SKM-1 treated with dmso at 0.1 percent for 144 hours (cell line): ENCODE results near the gene VASH2.

Source experiments
- DNase-seq: peaks from one replicate; lab custom pipeline; 2025; ENCODE audit not compliant: unreplicated experiment; lab: John Stamatoyannopoulos, UW

Gene VASH2

DNA sequence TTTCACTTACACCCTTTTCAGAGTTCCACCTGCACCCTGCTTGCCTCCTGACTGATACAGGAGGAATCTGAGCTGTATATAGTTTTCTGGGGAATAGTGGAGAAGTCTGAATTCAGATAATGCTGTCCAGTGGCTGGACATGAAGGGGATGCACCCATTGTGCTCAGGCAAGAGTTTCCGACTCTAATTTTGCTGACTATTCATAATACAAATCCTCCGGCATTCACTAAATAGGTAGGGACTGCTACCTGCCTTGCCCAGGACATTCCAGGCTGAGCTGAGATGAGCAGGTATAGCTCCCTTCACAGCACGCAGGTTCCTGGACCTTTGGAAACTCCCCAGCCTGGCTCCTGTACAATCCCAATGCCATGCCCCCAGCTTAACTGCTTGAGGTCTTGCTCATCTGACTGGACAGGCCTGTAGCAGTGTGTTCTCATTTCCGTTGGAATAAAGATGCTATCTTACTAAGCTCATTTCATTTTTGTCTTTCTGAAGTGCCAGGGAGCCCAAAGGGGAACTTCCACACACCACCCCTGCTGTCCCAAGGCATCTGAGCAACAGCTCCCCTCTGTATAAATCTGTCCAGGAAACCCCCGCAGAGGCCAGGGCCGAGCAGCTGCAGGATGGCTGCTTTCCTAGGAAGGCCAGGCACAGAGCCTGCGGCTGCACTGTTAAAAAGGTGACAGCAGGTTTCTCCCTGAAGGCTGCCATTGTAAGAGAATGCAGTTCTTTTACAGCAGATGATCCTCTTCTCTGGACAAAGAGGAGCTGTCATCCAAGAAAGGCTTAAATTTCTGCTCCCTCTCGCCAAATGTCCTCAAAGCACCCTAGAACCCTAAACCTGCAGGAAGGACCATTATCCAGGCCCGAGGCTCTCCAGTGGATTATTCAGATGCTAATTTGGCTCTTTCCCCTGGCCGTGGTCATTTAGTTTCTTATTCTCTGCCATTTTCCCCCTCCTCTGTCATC is 21.7 kb upstream of the VASH2 start:
- DNase-seq: no peak

DNA sequence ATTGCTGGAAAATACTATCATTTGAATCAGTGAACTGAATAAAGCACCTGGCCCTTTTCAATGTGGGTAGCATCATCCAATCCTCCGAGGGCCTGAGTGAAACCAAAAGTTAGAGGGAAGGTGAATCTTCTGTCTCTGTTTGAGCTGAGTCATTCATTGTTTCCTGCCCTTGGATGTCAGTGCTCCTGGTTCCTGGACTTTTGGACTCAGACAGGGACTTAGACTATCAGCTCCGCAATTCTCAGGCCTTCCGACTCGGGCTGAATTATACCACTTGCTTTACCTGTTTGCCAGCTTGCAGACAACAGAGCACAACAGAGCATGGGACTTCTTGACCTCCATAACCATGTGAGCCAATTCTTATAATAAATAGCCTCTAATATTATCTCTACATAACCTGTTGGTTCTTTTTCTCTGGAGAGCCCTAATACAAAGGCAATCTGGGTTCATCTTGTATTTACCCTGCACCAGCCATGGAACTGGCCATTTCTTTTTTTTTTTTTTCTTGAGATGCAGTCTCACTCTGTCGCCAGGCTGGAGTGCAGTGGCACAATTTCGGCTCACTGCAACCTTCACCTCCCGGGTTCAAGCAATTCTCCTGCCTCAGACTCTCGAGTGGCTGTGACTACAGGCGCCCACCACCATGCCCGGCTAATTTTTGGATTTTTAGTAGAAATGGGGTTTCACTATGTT is 19.2 kb upstream of the VASH2 start:
- no peak for DNase-seq

DNA sequence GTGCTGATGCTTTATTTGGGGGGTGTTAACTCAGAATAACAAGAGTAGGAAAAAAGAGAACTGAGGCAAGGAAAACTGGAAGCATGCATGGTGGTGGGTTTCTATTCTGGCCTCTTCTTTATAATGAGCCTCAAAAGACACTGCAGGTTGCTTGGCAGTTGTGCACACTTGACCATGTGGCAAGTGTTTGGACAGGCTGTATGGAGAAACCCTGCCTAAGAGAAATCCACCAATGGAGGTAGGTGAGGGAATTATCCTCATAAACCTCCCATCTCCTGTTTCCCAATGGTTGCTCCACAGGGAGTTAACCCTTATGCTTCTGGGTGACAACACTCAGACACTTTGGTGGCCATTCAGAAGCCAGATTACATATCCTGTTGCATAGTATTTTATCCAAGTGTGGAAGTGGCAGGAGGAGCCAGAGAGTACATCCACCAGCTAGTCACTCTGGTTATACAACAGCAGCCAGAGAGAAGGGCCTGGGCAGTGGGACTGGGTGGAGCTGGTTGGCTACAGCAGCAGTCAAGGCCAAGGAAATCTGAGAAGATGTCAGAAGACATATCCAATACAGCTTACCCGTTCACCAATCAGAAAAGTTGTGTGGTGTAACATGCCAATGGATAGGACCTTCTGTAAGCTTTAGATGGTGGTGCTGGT is 16.4 kb upstream of the VASH2 start:
- DNase-seq: no peak

DNA sequence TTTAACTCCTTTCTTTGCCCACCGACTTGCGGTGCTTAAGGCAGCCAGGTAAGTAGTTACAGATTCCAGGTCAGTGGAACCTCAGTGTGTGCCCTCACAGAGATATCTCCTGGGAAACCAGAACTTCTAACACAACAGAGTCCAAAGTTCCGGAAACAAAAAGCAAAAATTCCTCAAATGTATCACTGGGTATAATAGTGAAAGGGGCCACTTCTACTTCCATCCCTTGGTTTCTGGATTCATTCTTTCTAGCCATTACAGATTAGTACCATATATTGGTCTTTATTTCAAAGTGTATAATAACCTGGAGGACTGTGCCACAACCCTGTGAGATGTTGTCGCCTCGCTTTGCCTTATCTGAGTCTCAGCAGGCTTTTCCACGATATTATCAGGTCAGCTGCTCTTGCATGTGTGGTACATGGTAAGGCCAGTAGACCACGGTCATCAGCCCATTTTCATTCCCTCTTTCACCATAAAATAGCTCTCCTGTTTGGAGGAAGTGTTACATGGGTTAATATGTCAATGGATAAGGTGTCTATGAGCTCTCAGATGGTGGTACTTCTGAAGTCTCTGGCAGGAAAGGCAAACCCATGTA is 14.9 kb upstream of the VASH2 start:
- no peak for DNase-seq

DNA sequence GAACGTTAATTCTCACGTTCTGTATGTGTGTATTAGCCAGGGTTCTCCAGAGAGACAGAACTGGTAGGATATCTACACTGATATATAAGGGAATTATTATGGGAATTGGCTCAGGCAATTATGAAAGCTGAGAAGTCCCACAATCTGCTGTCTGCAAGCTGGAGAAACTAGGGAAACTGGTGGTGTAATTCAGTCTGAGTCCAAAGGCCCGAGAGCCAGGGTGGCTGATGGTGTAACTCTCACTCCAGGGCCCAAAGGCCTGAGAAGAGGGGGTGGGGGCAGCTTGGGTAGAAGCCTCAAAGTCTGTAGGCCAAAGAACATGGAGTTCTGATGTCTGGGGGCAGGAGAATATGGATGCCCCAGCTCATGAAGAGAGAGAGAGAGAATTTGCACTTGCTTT is 13.3 kb upstream of the VASH2 start:
- no peak for DNase-seq

DNA sequence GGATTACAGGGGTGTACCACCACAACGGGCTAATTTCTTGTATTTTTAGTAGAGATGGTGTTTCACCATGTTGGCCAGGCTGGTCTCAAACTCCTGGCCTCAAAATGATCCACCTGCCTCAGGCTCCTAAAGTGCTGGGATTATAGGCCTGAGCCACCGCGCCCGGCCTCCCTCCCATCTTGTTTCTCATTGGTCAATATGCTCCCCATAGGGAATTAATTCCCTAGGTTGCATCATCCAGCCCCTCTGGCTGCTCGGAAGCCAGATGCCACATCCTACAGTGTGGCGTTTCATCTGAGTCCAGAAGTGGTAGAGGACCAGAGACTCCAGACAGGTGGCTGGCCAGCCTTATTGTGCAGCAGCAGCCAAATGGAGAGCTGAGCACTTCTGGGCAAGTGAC is 11.5 kb upstream of the VASH2 start:
- DNase-seq: no peak

DNA sequence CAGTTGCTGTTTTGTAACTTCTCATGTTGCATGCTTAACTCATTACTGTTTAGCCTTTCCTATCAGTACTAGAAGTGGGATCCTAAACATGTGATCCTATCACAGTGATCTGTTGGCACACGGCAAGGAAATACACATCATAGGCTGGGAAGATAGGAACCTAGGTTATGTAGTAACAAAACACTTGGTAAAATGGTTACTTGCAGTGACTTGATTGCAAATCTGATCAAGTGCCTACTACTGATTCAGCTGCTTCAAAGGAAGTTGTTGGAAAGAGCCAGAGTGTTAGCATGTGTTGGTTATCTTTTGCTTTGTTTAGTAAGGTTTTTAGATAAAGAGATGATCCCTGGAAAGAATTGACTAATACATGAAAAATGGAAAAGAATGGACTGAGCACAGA is 8.9 kb upstream of the VASH2 start:
- DNase-seq: no peak

DNA sequence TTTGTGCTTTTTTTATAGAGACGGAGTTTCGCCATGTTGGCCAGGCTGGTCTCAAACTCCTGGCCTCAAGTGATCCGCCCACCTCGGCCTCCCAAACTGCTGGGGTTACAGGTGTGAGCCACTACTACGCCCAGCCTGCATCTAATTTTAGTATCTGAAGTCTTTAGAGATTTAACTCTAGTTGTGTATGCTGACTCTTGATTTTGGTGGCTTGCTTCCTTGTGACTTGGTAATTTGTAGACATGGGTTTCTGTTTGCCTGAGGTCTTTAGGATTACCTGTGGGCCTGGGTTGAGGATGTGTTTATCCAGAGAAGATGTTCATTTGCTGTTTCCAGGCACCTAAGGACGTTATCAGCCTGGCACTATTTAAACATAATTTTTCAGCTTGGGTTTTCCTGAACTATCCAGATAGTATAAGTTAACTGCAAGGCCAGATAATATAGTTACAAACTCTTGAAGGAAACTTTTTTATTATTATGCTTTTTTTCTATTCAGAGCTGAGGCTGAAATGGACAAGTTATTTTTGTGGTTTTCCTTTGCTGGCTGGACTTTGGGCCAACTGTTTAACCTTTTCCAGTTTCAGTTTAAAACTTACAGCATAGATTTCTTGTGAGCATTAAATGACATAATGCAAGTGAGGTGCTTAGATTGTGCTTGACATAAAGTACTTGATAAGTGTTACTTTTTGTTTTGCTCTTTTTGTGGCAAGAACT is 7.5 kb upstream of the VASH2 start:
- DNase-seq: no peak

DNA sequence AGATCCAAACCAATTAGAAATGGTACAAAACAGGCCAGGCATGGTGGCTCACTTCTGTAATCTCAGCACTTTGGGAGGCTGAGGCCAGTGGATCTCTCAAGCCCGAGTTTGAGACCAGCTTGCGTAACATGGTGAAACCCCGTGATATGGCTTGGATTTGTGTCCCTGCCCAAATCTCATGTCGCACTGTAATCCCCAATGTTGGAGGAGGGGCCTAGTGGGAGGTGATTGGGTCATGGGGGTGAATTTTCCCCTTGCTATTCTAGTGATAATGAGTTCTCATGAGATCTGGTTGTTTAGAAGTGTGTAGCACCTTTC is 7.0 kb upstream of the VASH2 start:
- DNase-seq: no peak

DNA sequence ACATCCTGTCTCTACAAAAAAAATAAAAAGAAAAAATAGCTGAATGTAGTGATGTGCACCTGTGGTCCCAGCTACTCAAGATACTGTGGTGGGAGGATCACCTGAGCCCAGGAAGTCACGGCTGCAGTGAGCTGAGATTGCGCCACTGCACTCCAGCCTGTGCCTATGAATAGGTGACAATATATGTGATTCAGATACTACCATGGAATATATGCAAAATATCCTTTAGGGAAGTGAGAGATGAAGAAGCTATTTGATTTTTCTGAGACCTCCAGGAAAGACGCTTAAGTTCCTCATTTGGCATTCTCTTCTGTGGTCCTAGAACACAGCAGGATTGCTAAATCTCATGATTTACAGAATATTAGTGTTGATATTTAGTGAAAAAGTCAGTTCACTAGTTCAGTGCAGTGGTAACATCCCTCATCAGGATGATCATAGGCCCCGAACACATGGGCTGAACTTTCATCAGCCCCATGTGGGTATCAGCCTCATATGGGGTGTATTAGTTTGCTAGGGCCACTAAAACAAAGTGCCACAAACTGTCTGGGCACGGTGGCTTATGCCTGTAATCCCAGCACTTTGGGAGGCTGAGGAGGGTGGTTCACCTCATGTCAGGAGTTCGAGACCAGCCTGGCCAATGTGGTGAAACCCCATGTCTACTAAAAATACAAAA is 6.0 kb upstream of the VASH2 start:
- peak; percentile 43 for DNase-seq

DNA sequence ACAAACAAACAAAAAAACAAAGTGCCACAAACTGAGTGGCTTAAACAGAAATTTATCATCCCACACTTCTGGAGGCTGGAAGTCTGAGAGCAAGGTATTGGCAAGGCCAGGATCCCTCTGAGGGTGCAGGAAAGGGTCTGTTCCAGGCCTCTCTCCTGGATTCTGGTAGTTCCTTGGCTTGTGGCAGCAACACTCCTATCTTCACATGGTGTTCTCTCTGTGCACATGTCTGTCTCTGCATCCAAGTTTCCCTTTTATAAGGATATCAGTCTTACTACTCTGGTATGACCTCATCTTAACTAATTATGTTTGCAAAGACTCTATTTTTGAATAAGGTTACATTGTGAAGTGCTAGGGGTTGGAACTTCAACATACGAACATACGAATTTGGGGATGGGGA is 5.3 kb upstream of the VASH2 start:
- no peak for DNase-seq

DNA sequence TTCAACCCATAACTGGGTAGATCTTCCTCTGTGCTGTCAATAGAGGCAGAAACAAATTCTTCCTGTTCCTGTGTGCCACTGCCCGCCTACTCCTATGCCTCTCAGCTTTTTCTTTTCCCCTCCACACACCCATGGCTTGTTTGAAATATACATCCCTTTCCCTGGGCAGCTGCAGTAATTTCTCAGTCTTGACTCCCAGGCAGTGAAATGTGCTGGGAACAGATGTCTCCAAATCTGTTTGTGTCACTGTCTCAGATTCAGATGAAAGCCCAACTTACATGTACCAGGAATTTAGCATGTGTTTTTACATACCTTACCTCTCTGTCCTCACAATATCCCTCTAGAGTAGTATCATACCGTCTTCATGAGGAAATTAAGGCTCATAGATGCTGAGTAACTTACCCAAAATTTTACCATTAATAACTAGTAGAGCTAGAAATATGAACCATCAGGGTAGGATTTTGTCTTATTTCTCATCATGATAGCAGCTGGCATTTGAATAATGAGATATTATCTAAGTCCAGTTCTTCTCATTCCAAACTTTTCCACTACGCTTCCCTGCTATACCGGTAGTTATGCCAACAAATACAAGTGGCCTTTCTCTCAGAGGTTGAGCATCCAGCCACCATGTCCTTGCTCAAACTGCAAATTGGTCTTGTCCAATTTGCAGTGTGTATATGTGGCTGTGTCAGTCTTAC is 4.7 kb upstream of the VASH2 start:
- DNase-seq: no peak

DNA sequence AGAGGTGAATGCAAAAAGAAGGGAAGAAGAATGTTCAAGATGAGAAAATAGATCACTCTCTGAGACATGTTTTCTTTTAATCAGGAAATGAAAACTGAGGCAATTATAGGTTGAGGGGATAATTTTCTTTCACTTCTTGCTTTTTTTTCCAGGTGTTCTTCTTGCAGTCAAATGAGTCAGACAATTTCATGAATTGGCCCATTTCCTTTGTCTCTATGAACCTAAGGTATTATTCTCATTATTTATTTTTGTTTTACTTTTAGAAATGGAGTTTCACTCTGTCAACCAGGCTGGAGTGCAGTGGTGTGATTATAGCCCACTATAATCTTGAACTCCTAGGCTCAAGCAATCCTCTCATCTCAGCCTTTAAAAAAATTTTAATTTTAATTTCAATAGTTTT is 3.5 kb upstream of the VASH2 start:
- no peak for DNase-seq

DNA sequence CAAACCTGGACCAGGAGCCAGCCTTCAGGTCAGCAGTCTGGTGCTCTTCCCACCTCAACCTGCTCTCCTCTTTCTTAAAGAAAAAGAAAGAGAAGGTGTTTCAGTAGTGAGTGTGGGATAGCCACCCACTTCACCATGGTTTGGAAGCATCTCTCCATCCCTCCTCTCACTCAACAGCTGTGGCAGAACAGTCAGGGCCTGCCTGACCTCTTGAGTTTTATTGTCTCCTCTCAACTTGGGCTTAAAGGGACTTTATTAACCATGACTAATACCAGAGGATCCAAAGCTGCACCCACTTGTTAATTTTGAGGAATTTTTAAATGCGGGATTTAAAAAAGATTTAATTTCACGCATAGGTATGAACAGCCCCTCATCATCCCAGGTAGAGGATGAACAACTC is 570 bp upstream of the VASH2 start:
- DNase-seq: no peak

DNA sequence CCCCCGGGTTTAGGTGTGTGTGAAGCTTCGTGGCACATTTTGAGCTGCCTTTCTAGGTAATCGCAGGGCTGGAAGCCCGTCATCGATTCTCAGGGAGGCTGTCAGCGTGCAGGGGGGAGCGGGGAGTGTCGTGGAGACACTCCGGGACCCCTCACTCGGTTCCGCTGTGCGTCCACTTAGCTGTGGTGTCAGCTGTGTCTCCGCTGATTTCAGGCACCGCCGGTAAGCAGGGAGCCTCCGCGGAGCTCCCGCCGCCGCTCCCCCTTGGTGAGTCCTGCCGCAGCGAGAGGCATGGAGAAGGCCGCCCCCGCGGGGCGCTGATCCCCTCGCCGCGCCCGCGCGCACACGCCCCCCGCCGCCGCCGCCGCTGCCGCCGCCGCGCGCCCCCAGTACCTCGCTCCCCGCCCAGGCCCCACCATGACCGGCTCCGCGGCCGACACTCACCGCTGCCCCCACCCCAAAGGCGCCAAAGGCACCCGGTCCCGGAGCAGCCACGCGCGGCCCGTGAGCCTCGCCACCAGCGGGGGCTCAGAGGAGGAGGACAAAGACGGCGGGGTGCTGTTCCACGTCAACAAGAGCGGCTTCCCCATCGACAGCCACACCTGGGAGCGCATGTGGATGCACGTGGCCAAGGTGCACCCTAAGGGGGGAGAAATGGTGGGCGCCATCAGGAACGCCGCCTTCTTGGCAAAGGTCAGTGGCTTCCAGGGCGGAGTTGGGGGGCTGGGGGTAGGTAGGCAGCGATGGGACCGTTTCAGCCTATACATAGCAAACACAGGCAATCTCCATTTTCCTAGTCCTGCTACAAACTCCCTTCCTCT is 995 bp downstream of the VASH2 start:
- no peak for DNase-seq

DNA sequence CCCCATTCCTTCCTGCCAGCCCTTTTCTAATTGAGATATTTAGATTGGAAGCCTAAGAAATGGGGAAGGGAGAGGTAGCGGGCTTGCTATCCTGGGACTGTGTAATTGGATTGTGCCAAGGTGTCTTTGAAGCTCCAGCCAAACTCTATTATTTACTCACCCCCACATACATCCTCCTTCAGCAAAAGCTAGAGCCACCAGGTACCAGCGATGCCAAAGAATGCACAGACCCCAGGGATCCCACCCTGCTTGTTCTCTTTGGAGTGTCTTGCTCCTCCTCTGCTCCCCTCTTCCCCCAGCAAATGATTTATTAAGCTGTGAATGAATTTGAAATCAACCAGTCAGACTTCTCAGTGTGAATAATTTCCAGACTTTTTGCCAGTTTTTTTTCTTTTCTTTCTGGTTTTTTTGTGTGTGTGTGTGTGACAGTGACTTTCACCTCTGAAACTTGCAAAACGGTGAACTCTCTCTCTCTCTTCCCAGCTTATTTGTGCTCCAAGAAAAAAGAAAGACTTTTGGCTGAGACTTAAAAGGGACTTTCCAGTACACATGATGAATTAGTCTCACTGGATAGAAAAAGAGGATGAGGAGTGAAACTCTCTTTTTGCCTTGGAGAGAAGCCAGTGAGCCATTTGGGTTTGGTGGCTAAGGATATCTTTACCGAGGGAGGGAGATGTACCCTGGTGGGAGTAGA is 1.8 kb downstream of the VASH2 start:
- DNase-seq: no peak

DNA sequence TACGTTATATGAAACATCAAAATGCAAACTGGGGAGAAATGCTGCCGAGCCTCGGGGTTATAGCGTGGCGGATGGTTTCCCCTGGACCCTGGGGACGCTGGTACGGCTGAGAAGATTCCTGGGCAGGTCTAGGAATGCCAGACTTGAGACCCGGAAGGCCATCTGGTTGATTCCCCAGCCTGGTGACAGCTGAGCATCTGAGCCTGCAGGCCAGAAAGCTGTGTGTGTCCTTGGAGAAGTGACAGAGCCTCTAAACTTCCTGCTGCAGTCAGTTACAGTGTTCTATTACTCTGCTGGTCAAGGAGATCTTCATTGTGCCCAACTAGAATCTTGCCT is 2.3 kb downstream of the VASH2 start:
- no peak for DNase-seq

DNA sequence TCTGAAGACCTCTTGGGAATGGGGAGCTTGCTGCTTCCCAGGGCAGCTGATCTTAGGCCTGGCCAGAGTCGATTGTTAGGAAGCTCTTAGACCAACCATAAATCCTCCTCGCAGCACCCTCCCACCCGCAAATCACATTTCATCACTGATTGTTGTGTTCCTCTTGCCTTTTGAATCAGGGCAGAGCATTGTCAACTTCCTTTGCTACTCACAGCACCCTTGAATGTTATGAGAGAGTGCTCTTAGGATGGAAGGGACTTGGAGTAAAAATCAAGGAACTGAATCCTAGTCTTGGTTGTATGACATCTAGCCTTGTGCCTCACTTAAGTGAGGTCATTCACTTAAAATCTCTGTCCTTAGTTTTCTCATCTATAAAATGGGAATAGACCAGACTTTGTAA is 3.0 kb downstream of the VASH2 start:
- DNase-seq: no peak

DNA sequence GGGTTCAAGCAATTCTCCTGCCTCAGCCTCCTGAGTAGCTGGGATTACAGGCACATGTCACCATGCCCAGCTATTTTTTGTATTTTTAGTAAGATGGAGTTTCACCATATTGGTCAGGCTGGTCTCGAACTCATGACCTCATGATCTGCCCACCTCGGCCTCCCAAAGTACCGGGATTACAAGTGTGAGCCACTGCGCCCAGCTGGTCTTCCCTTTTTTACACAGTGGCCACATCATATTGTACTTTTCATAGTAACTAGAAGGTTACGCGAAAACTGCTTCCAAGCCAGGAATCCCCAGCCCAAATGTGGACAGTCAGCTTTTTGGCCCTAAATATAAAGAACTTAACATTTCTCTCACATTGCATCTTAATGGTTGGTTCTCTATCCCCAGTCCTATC is 4.2 kb downstream of the VASH2 start:
- no peak for DNase-seq
